Measurements from ENCODE around the gene ZER1. TPM values are rescaled to one million over a fixed set of nuclear protein-coding genes. Genes with fewer than 3 reads are reported as not detected.

Gene ZER1
- polyA plus RNA-seq, 1 donor from 2014 or later = 30.6 TPM

DNA sequence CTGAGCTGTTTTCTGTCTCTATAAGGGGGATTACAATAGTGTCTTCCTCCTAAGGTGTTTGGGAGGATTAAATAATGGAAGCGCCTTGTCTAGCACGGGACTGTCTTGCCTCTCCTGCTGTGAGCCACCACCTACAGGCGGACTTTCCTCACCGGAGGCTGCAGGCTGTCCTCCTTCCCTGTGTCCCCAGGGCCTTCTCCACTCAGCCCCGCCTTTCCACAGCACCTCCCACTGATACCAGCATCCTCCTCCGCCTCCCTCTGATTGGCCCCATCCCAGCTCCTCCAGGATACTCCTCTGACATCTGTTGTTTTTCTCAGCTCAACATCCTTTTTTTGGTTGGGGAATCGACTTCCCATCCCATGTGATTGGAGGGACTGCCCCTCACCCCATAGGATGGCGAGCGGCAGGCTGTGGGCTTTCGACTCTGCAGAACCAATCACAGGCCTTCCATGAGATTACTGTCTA lies 46.9 kb downstream of the ZER1 start:
- Histone ChIP-seq H3K9me2 (ENCODE audit: insufficient read depth, low read length) (no peaks in the 10 kb centered on the region), H3K27ac (ENCODE audit: low read length) (no peak overlapping the region), H3K4me2 (ENCODE audit: low read length) (peak overlapping the region; percentile 5), H2AFZ (ENCODE audit: low read depth, low read length) (no peak overlapping the region), H3K9me3 (ENCODE audit: low read length) (no peaks in the 10 kb centered on the region), H3K27me3 (ENCODE audit: insufficient read depth, low read depth, low read length) (no peaks in the 10 kb centered on the region), H3K9ac (ENCODE audit: low read length) (no peak overlapping the region), H3K36me3 (ENCODE audit: insufficient read depth, low read length) (no peaks in the 10 kb centered on the region), H4K20me1 (ENCODE audit: insufficient read depth) (no peaks in the 10 kb centered on the region), H3F3A (ENCODE audit: insufficient read depth, low read length, poor library complexity, severe bottlenecking) (no peaks in the 10 kb centered on the region), H3K79me2 (replicated peaks; ENCODE audit: insufficient read depth, low read length) (no peaks in the 10 kb centered on the region), H3K4me3 (ENCODE audit: low read length) (peak overlapping the region; percentile 65)
- TF ChIP-seq MXI1 (conservative IDR thresholded peaks at IDR 0.05; ENCODE audit: poor library complexity, severe bottlenecking) = no peak
- TF ChIP-seq, protein P1, sequence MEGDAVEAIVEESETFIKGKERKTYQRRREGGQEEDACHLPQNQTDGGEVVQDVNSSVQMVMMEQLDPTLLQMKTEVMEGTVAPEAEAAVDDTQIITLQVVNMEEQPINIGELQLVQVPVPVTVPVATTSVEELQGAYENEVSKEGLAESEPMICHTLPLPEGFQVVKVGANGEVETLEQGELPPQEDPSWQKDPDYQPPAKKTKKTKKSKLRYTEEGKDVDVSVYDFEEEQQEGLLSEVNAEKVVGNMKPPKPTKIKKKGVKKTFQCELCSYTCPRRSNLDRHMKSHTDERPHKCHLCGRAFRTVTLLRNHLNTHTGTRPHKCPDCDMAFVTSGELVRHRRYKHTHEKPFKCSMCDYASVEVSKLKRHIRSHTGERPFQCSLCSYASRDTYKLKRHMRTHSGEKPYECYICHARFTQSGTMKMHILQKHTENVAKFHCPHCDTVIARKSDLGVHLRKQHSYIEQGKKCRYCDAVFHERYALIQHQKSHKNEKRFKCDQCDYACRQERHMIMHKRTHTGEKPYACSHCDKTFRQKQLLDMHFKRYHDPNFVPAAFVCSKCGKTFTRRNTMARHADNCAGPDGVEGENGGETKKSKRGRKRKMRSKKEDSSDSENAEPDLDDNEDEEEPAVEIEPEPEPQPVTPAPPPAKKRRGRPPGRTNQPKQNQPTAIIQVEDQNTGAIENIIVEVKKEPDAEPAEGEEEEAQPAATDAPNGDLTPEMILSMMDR (IDR thresholded peaks at IDR 0.05; ENCODE audit: poor library complexity, severe bottlenecking) = no peak
- TF ChIP-seq SMC3 (conservative IDR thresholded peaks at IDR 0.05; ENCODE audit: poor library complexity) = no peak
- no peak for TF ChIP-seq POLR2AphosphoS5 (IDR thresholded peaks at IDR 0.05)
- no peak for TF ChIP-seq EP300 (conservative IDR thresholded peaks at IDR 0.05; ENCODE audit: poor library complexity, severe bottlenecking)
- no peak for TF ChIP-seq TAF1 (IDR thresholded peaks at IDR 0.05; ENCODE audit: low read depth)
- no peak for TF ChIP-seq EZH2 (IDR thresholded peaks at IDR 0.05; ENCODE audit: borderline replicate concordance, insufficient read depth, low read length, poor library complexity, severe bottlenecking)
- TF ChIP-seq, protein P2, sequence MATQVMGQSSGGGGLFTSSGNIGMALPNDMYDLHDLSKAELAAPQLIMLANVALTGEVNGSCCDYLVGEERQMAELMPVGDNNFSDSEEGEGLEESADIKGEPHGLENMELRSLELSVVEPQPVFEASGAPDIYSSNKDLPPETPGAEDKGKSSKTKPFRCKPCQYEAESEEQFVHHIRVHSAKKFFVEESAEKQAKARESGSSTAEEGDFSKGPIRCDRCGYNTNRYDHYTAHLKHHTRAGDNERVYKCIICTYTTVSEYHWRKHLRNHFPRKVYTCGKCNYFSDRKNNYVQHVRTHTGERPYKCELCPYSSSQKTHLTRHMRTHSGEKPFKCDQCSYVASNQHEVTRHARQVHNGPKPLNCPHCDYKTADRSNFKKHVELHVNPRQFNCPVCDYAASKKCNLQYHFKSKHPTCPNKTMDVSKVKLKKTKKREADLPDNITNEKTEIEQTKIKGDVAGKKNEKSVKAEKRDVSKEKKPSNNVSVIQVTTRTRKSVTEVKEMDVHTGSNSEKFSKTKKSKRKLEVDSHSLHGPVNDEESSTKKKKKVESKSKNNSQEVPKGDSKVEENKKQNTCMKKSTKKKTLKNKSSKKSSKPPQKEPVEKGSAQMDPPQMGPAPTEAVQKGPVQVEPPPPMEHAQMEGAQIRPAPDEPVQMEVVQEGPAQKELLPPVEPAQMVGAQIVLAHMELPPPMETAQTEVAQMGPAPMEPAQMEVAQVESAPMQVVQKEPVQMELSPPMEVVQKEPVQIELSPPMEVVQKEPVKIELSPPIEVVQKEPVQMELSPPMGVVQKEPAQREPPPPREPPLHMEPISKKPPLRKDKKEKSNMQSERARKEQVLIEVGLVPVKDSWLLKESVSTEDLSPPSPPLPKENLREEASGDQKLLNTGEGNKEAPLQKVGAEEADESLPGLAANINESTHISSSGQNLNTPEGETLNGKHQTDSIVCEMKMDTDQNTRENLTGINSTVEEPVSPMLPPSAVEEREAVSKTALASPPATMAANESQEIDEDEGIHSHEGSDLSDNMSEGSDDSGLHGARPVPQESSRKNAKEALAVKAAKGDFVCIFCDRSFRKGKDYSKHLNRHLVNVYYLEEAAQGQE (IDR thresholded peaks at IDR 0.05; ENCODE audit: borderline replicate concordance) = no peak
- TF ChIP-seq RAD21 (conservative IDR thresholded peaks at IDR 0.05) = no peak

DNA sequence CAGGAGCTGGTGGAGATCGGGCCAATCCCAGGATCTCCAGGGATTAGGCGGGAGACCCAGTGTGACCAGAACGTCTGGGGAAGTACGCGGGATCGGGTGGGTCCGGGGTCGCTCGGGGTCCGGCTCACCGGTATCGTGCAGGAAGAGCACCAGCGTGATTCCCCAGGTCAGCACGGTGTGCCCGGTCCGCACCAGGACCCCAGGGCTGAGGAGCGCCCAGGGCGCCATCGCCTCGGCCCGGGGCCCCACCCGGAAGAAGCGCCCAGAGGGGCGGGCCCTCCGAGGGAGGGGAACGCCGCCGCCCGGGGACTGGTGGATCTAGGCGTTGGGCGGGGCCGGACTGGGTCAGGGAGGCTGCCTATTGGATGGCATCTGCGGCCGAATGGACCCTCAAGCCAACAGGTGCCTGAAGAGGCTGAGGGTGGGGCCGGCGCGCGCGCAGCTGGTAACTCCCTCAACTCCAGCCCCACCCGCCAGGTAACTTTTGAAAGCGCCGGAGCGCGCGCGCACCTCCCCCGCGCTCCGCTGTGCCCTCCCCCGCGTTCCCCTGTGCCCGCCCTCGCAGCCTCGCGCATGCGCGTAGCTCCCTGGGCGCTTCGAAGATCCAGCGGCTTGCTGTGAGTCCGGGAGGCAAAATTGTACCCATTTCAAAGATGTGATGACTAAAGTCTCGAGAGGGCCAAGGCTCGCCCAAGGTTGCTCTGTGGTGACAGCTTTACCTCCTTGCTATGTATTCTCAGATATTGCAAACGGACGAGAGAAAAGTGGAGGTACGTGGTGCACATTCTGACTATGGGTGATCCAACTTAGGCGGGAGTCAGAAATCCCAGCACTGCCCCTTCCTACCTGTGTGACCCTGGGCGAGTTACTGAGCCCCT lies 47.6 kb downstream of the ZER1 start, which contains the start of gene ZDHHC12:
Gene ZDHHC12, minus strand, starts transcription at position 262 of the 878 bp plus-strand sequence. Its CDS starts 34 bp downstream, at position 228.
- no peaks in the 10 kb centered on the region for H3K36me3 ChIP-seq (ENCODE audit: insufficient read depth, low read length)
- H3K9ac ChIP-seq (ENCODE audit: low read length) = no peak within 1 kb of the TSS
- no peak within 1 kb of the TSS for H2AFZ ChIP-seq (ENCODE audit: low read depth, low read length)
- peak within 1 kb of the TSS; percentile 65 for H3K4me3 ChIP-seq (ENCODE audit: low read length)
- H4K20me1 ChIP-seq (ENCODE audit: insufficient read depth) = no peaks in the 10 kb centered on the region
- TF ChIP-seq, protein P1 (IDR thresholded peaks at IDR 0.05; ENCODE audit: poor library complexity, severe bottlenecking) = no peak
- no peak for TF ChIP-seq RAD21 (conservative IDR thresholded peaks at IDR 0.05)
- no peak for TF ChIP-seq TAF1 (IDR thresholded peaks at IDR 0.05; ENCODE audit: low read depth)
- TF ChIP-seq EP300 (conservative IDR thresholded peaks at IDR 0.05; ENCODE audit: poor library complexity, severe bottlenecking) = no peak
- H3K4me2 ChIP-seq (ENCODE audit: low read length) = peak within 1 kb of the TSS; percentile 5
- H3K79me2 ChIP-seq (replicated peaks; ENCODE audit: insufficient read depth, low read length) = no peaks in the 10 kb centered on the region
- H3K27ac ChIP-seq (ENCODE audit: low read length) = no peak within 1 kb of the TSS
- no peaks in the 10 kb centered on the region for H3K27me3 ChIP-seq (ENCODE audit: insufficient read depth, low read depth, low read length)
- no peaks in the 10 kb centered on the region for H3F3A ChIP-seq (ENCODE audit: insufficient read depth, low read length, poor library complexity, severe bottlenecking)
- no peaks in the 10 kb centered on the region for H3K9me2 ChIP-seq (ENCODE audit: insufficient read depth, low read length)
- no peaks in the 10 kb centered on the region for H3K9me3 ChIP-seq (ENCODE audit: low read length)

All from neural cell (in vitro differentiated cells).